SU-DHL-6 (cell line): Measurements from ENCODE around the gene ZNF227.
A peak's percentile ranks its signal among the peaks of the same experiment; 100 is the strongest.
"Not testable (repeated sequence)": the region's sequence is repeated elsewhere in the genome, so short reads cannot be mapped to it uniquely, and the experiment has no call there.

ENCODE experiments used
- H2AFZ ChIP-seq: fragments of 200-600 bp; sonication (generic); 2 replicates; pipeline ENCODE4 v1.6.1; 2014; ENCODE audit warnings: low read depth, mild to moderate bottlenecking, moderate library complexity, mixed read lengths, antibody characterized with exemption, low read length; ENCODE audit not compliant: severe bottlenecking
- H3F3A ChIP-seq: fragments of 200-600 bp; shearing (Covaris generic); 2 replicates; pipeline ENCODE4 v1.6.0; 2016; ENCODE audit warnings: antibody characterized with exemption, mild to moderate bottlenecking; ENCODE audit not compliant: insufficient read depth
- H3K27ac ChIP-seq: fragments of 200-600 bp; sonication (generic); 2 replicates; pipeline ENCODE4 v1.5.1; 2016; ENCODE audit warnings: low read depth, mild to moderate bottlenecking, low read length, moderate library complexity, mixed read lengths
- H3K27me3 ChIP-seq: fragments of 200-600 bp; sonication (generic), shearing (Covaris generic); 2 replicates; pipeline ENCODE4 v1.6.0; 2014; ENCODE audit warnings: mild to moderate bottlenecking, low read length
- H3K36me3 ChIP-seq: fragments of 200-600 bp; sonication (generic); 2 replicates; pipeline ENCODE4 v1.6.1; 2014; ENCODE audit warnings: mild to moderate bottlenecking, low read length, mixed read lengths
- H3K4me2 ChIP-seq: fragments of 300-600, 200-600 bp; shearing (Covaris generic), sonication (generic); 2 replicates; pipeline ENCODE4 v1.6.0; 2014; ENCODE audit warnings: low read length, low read depth, mild to moderate bottlenecking; ENCODE audit not compliant: poor library complexity, severe bottlenecking
- H3K4me3 ChIP-seq: fragments of 200-600 bp; sonication (generic); 2 replicates; pipeline ENCODE4 v1.5.1; 2014; ENCODE audit warnings: antibody characterized with exemption, low read length, mild to moderate bottlenecking, mixed read lengths; ENCODE audit not compliant: insufficient read depth, poor library complexity, severe bottlenecking
- H3K79me2 ChIP-seq: fragments of 200-600 bp; sonication (generic); 2 replicates; pipeline ENCODE4 v1.6.1; 2014; ENCODE audit warnings: mild to moderate bottlenecking, low read length, moderate library complexity; ENCODE audit not compliant: insufficient read depth
- H3K9ac ChIP-seq: fragments of 200-600 bp; sonication (generic); 2 replicates; pipeline ENCODE4 v1.7.0; 2014; ENCODE audit warnings: mild to moderate bottlenecking, low read length
- H3K9me2 ChIP-seq: fragments of 200-600 bp; sonication (generic); replicated peaks from 2 replicates; pipeline ENCODE4 v1.6.1; 2014; ENCODE audit warnings: low read length; ENCODE audit not compliant: insufficient read depth
- H3K9me3 ChIP-seq: fragments of 200-600 bp; sonication (generic); 2 replicates; pipeline ENCODE4 v1.6.1; 2014; ENCODE audit warnings: low read length, mixed read lengths; ENCODE audit not compliant: insufficient read depth
- H4K20me1 ChIP-seq: fragments of 200-600 bp; sonication (generic); 2 replicates; pipeline ENCODE4 v1.6.1; 2014; ENCODE audit warnings: low read depth, mild to moderate bottlenecking, antibody characterized with exemption, low read length, moderate library complexity, mixed read lengths
- EZH2phosphoT487 ChIP-seq: fragments of 200-600 bp; sonication (generic), shearing (Covaris generic); conservative IDR thresholded peaks from 2 replicates; pipeline ENCODE4 v1.6.1; 2018; ENCODE audit warnings: mild to moderate bottlenecking, antibody characterized with exemption, low read length, moderate library complexity, mixed read lengths
- TF ChIP-seq, protein P1 (sequence below): fragments of 200-600 bp; sonication (generic); IDR thresholded peaks from one replicate; pipeline ENCODE4 v1.5.1; 2017; ENCODE audit warnings: antibody characterized with exemption, mild to moderate bottlenecking, low read length, moderate library complexity; ENCODE audit not compliant: insufficient read depth, poor library complexity, severe bottlenecking

Gene ZNF227

DNA sequence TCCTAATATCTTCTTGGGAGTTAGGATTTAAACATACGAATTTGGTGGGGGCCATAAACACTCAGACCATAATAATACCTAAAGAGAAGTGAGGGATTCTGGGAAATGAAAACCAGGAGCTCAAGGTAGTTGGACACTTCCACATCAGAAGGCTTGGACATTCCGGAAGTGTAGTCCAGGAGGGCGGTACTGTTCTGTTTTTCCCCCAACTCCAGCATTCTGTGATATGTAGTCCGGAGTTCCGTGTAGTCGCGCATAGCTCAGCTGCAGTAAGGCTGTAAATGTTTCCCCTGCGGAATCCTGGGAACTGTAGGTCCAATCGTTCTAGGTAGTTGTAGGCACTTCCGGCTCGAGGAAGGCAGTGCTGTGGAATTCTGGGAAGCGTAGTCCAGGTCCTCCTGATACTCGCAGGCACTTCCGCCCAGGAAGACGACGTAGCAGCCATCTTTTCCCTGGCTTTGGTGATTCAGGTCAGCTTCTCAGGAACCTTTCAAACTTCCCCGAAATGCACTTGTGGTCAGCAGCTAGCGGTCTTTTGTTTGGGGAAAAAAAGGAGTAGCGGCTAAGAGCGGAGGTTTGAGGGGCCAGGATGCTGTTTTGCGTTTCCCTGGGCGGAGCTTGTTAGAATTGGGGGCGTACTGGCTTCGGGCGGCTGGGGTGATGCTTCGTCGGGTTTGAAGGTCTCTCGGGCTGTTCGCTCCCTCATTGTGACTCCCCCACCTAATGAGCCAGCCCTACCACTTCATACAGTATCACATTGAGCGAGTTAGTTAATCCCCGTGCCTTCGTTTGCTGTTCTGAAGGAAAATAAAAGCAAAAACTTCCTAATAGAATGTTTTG lies 47.4 kb upstream of the ZNF227 start, which contains the start of gene ZNF226:
TSS of gene ZNF226 (plus strand) at position 428 of the 840 bp plus-strand sequence. CDS start 4,981 bp downstream, outside the sequence.
- Histone ChIP-seq H3F3A (no peaks in the 10 kb centered on the region), H3K27ac (peak within 1 kb of the TSS; percentile 31), H3K27me3 (no peaks in the 10 kb centered on the region), H3K36me3 (peaks cover 2% of the 10 kb centered on the region; the same call in 1 of the 2 replicates), H3K9me2 (no peaks in the 10 kb centered on the region), H3K9ac (peak within 1 kb of the TSS; percentile 66), H3K4me3 (peak within 1 kb of the TSS; percentile 67), H4K20me1 (no peaks in the 10 kb centered on the region), H3K4me2 (peak within 1 kb of the TSS; percentile 85), H3K9me3 (no peaks in the 10 kb centered on the region), H2AFZ (peak within 1 kb of the TSS; percentile 76), H3K79me2 (0 out of 2 replicates have a peak, but pooled peaks cover 3% of the 10 kb centered on the region)
- TF ChIP-seq, protein P1, sequence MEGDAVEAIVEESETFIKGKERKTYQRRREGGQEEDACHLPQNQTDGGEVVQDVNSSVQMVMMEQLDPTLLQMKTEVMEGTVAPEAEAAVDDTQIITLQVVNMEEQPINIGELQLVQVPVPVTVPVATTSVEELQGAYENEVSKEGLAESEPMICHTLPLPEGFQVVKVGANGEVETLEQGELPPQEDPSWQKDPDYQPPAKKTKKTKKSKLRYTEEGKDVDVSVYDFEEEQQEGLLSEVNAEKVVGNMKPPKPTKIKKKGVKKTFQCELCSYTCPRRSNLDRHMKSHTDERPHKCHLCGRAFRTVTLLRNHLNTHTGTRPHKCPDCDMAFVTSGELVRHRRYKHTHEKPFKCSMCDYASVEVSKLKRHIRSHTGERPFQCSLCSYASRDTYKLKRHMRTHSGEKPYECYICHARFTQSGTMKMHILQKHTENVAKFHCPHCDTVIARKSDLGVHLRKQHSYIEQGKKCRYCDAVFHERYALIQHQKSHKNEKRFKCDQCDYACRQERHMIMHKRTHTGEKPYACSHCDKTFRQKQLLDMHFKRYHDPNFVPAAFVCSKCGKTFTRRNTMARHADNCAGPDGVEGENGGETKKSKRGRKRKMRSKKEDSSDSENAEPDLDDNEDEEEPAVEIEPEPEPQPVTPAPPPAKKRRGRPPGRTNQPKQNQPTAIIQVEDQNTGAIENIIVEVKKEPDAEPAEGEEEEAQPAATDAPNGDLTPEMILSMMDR, result no peak
- TF ChIP-seq EZH2phosphoT487, result no peak

DNA sequence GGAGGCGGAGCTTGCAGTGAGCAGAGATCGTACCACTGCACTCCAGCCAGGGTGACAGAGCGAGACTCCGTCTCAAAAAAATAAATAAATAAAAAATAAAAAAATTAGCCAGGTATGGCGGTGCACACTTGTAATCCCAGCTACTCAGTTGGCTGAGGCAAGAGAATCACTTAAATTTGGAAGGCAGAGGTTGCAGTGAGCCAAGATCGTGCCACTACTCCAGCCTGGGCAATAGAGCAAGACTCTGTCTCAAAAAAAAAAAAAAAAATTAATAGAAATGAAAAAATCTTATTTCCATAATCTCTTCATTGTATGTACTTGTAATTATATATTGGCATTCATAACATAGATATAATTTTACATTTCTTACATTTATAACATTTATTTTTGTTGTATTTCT lies 41.7 kb upstream of the ZNF227 start:
- not testable (repeated sequence) for H3K9me3 ChIP-seq, H3K9me2 ChIP-seq, H3F3A ChIP-seq, H3K27ac ChIP-seq, H3K9ac ChIP-seq, H3K4me2 ChIP-seq, H3K79me2 ChIP-seq, H4K20me1 ChIP-seq, H3K4me3 ChIP-seq, H2AFZ ChIP-seq, H3K27me3 ChIP-seq
- H3K36me3 ChIP-seq, result peaks cover 34% of the 10 kb centered on the region

DNA sequence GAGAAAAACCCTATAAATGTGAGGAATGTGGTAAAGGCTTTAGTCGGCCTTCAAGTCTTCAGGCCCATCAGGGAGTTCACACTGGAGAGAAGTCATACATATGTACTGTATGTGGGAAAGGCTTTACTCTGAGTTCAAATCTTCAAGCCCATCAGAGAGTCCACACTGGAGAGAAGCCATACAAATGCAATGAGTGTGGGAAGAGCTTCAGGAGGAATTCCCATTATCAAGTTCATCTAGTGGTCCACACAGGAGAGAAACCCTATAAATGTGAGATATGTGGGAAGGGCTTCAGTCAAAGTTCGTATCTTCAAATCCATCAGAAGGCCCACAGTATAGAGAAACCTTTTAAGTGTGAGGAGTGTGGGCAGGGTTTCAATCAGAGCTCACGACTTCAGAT lies 35.7 kb upstream of the ZNF227 start:
- Histone ChIP-seq H3K4me2 (no peak overlapping the region), H4K20me1 (no peaks in the 10 kb centered on the region), H3K9ac (no peak overlapping the region), H3K9me3 (no peaks in the 10 kb centered on the region), H3K9me2 (no peaks in the 10 kb centered on the region), H3K4me3 (no peak overlapping the region), H3K36me3 (peaks cover 43% of the 10 kb centered on the region), H3K27ac (no peak overlapping the region), H2AFZ (no peak overlapping the region), H3F3A (no peaks in the 10 kb centered on the region), H3K79me2 (no peaks in the 10 kb centered on the region), H3K27me3 (no peaks in the 10 kb centered on the region)
- no peak for TF ChIP-seq EZH2phosphoT487
- TF ChIP-seq, protein P1, result no peak

DNA sequence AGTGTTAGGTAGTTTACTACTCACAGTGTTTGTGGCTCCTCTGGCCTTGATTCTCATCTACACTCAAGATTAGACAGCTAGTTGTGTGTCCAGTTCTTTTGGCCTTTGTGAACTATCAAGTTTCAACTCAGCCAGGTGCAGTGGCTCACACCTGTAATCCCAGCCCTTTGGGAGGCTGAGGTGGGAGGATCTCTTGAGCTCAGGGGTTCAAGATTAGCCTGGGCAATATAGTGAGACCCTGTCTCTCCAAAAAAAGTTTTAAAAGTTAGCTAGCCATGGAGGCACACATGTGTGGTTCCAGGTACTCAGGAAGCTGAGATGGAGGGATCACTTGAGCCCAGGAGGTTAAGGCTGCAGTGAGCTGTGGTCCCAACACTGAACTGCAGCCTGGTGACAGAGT lies 31.4 kb upstream of the ZNF227 start:
- H3K4me3 ChIP-seq, result no peak overlapping the region
- no peak overlapping the region for H3K4me2 ChIP-seq
- H3K79me2 ChIP-seq, result no peaks in the 10 kb centered on the region
- no peak overlapping the region for H3K27ac ChIP-seq
- H3K9me3 ChIP-seq, result no peaks in the 10 kb centered on the region
- no peak overlapping the region for H3K9ac ChIP-seq
- H3K36me3 ChIP-seq, result peaks cover 8% of the 10 kb centered on the region; the same call in 1 of the 2 replicates
- H3K9me2 ChIP-seq, result no peaks in the 10 kb centered on the region
- H2AFZ ChIP-seq, result no peak overlapping the region
- H4K20me1 ChIP-seq, result no peaks in the 10 kb centered on the region
- H3K27me3 ChIP-seq, result no peaks in the 10 kb centered on the region
- TF ChIP-seq, protein P1, result no peak
- TF ChIP-seq EZH2phosphoT487, result no peak
- H3F3A ChIP-seq, result no peaks in the 10 kb centered on the region
